ENCODE data around the gene ZNF384. TPM values are rescaled to one million over a fixed set of nuclear protein-coding genes. Genes with fewer than 3 reads are reported as not detected.

ZNF384 gene
- total RNA-seq (2022; extraction: Qiagen RNA extraction; ENCODE audit: low read depth), result 52.6 to 62.9 TPM (median 62.6 TPM) in 5 replicates

DNA sequence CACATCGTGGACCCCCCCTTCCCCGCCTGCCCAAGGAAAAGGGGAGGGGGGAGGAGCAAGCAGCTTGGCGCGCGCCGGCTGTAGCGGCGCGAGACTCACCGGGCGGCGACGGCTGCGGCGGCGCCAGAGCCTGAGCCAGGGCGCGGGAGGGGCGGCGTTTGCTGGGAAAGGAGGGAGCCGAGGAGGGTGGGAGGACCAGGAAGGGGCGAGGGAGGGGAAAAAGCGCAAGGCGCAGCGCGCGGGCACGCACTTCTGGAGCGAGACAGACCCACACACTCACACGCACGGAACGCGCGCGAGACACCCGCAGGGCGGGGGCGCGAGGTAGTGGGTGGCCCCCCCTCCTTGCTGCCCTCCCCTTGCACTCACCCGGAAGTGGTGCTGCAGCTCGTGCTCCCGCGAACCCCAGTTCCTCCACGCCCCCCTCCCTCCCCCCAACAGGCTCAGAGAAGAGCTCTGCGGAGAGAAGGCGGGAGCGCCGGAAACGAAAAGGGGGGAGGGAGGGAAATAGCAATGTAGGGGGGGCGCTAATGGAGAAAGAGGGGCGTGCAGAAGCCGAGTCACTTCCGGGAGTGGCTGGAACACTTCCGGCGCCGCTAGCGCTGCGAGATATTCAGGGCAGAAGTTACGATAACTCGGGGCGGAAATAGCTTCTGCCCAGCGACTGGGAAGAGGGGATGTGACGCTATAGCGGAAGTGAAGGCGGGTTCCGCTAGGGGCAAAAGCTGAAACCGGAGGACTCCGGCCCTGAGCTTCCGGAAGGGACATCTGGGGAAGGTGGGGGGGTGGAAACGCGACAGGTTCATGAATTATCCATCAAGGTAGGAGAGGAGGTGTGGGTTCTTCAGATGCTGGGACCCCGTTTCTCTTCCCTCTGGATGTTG lies at the start of gene ZNF384:
Gene ZNF384 (minus strand): TSS at position 377 of the 884 bp plus-strand sequence. CDS start 9,855 bp downstream, outside the sequence.

DNA sequence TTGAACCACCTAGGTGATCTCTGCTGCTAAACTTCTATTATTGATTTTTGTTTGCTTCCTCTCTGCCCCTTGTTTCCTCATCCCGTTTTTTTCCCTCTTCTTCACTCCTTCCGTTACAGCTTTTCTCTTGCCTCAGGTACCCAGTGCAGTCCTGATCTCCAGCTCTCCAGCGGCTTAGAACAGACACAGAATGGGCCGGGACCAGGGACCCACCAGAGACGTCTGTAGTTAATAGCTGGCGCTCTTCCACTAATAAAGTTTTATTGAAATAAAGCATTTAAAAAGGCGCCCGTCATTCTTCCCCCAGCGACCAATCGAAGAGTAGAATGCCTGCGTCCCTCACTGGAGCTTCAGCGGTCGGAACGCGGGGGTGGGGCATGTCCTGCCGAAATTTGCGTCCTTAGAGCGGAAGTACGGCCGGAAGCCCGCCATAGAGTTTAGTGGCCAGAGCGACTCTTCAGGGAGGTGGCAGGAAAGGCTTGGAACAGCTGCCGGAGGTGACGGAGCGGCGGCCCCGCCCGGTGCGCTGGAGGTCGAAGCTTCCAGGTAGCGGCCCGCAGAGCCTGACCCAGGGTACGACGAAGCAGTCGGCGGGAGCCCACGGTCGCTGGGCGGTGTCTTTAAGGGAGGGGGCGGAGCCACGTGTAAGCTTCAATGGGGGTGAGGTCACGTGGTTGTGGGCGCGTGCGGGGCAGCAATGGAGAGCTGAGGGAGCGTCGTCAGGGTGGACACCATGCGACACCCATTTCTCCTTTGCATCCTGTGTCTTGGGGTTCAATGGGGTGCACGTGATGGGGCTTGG lies 34.6 kb upstream of the ZNF384 start, which contains the start of gene COPS7A:
Gene COPS7A (plus strand): TSS at position 440 of the 802 bp plus-strand sequence. CDS start 611 bp downstream, outside the sequence.

DNA sequence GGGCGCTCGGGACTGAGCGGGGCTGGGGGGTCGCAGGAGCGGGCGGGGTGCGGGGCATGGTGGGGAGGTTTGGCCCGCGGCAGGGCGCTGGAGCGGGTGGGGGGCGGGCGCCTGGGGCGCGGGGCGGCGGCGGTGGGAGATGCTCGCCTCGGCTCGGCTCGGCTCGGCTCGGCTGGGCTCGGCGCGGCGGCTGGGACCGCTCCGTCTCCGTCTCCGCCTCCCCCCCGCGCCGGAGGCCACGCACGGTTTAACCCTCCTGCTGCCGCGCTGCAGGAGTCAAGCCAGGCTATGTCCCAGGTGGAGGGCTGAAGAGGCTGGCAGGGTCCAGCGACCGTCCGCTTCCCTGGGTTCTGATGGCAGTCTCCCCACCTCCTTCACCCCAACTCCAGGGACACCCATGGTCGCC lies 11.5 kb upstream of the ZNF384 start, which contains the start of gene PIANP:
Gene PIANP (minus strand): TSS at position 170 of the 406 bp plus-strand sequence. CDS start 2,754 bp downstream, outside the sequence.

DNA sequence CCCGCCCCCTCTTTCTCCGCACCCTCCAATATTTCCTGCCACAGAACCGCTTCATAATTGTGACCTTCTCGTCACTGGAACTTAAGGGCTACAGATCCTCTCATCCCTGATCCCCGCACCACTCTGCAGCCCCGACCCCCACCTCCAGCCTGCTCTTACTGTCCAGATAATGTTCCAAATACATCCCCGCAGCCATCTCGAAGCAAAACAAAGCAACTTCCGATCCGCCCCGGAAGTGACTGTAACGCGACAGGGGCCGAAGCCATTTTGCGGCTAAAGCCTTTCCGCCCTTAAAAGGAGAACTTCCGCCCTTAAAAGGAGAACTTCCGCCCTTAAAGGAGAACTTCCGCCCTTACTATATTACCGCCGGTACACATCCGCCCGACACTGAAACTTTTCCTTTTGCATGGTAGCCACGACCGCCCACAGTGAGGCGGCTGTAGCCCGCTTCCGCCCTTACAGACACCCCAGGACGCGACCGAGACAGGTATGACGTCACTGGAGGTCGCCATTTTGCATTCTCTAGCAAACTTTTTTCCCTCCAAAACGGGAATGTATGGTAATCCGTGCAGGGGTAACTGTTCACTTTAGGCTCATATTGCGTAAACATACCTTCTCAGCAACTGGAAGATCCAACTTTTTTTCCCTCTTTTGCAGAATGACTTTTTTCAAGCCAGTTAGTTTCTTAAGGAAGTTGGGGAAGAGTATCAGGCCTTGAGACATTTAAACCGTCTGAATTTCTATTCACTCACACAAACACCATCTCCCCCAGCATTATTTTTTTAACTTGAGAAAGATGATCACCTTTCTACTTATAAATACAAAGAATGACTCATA lies 26.1 kb downstream of the ZNF384 start, which contains the start of gene ING4:
Gene ING4 (minus strand): TSS at position 214 of the 837 bp plus-strand sequence. CDS start 18 bp downstream, at position 196.

DNA sequence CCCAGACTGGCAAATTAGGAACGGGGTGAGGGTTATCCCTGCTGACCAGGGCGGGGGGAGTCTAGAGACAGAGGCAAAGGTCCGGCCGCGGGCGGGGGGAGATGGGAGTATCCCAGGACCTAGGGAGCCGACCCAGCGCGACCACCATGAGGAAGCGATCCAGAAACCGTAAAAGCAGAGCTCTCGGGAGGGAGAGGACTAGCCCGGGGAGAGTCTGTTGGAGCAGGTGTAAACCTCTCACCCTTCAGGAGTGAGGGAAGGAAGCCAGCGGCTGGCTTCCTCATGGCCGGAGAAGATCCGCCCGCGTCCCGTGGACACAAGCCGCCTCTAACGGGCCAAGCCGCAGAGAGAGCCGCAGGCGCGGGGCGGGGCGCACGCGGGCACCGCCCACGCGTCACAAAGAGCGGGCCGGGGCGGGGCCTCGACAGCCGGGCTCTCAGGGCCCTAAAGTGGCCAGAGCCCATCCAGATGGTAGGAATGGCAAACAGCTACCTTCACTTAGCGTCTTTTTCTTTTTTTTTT lies 42.0 kb downstream of the ZNF384 start, which contains the start of gene ACRBP:
Gene ACRBP (minus strand): TSS at position 350 of the 522 bp plus-strand sequence. CDS start 66 bp downstream, at position 284.

DNA sequence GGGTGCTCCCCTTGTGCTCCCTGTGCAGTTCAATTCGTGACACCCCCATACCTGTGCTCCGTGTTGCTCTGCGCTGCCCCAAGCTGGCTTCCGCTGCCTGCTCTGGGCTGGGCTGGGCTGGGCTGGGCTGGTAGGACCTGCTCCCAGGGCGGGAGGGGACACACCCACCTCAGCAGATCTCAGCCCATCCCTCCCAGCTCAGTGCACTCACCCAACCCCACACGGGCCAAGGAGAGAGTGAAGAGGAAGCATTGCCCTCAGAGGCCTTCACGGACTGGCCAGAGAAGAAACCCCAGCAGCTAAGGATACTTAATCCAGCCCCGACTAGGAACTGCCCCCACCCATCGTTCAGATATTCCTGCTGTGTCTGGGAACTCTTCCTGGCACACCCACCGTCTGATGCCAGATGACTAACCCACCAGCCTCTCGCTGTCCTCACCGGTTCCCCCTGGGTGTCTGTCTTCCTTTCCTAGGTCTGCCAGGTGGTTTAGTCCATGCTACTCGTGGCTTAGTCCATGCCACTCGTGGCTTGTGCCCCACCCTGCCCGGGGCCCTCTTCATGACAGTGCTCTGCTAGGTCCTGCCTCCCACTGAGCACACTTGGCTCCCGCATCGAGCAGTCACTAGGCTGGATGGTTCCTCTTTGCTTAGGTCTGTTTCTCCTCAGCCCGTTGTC lies 53.2 kb downstream of the ZNF384 start, which contains the start of gene LPAR5:
Gene LPAR5 (minus strand): TSS at position 104 of the 676 bp plus-strand sequence. CDS start 14,711 bp downstream, outside the sequence.

Other genes starting within 250 kb of the ZNF384 start
- not detected in 5 replicates for gene CD27, start 244.4 kb downstream of the ZNF384 start, total RNA-seq (2022; extraction: Qiagen RNA extraction; ENCODE audit: low read depth)
- gene TAPBPL, start 237.3 kb downstream of the ZNF384 start, total RNA-seq (2022; extraction: Qiagen RNA extraction; ENCODE audit: low read depth), result 2.2 to 5.2 TPM (median 3.7 TPM) in 5 replicates
- gene VAMP1, start 218.7 kb downstream of the ZNF384 start, total RNA-seq (2022; extraction: Qiagen RNA extraction; ENCODE audit: low read depth), result 8.7 to 13.8 TPM (median 12.4 TPM) in 5 replicates
- gene MRPL51, start 196.1 kb downstream of the ZNF384 start, total RNA-seq (2022; extraction: Qiagen RNA extraction; ENCODE audit: low read depth), result 292 to 379 TPM (median 297 TPM) in 5 replicates
- 60.4 to 70.5 TPM (median 66.4 TPM) in 5 replicates for gene NCAPD2, start 195.3 kb downstream of the ZNF384 start, total RNA-seq (2022; extraction: Qiagen RNA extraction; ENCODE audit: low read depth)
- 6,637 to 8,953 TPM (median 8,845 TPM) in 5 replicates for gene GAPDH, start 154.9 kb downstream of the ZNF384 start, total RNA-seq (2022; extraction: Qiagen RNA extraction; ENCODE audit: low read depth)
- 2.0 to 3.2 TPM (median 2.2 TPM) in 5 replicates for gene IFFO1, start 133.3 kb downstream of the ZNF384 start, total RNA-seq (2022; extraction: Qiagen RNA extraction; ENCODE audit: low read depth)
- 104 to 116 TPM (median 106 TPM) in 5 replicates for gene NOP2, start 121.1 kb downstream of the ZNF384 start, total RNA-seq (2022; extraction: Qiagen RNA extraction; ENCODE audit: low read depth)
- 63.6 to 81.6 TPM (median 70.1 TPM) in 5 replicates for gene CHD4, start 82.0 kb downstream of the ZNF384 start, total RNA-seq (2022; extraction: Qiagen RNA extraction; ENCODE audit: low read depth)
- gene LPAR5, start 53.4 kb downstream of the ZNF384 start, total RNA-seq (2022; extraction: Qiagen RNA extraction; ENCODE audit: low read depth), result 0.30 to 0.91 TPM (median 0.50 TPM) in 5 replicates
- gene ACRBP, start 41.9 kb downstream of the ZNF384 start, total RNA-seq (2022; extraction: Qiagen RNA extraction; ENCODE audit: low read depth), result 0.21 to 0.39 TPM (median 0.30 TPM) in 4 of 5 replicates, not detected in the other
- 13.4 to 17.6 TPM (median 16.0 TPM) in 5 replicates for gene ING4, start 26.3 kb downstream of the ZNF384 start, total RNA-seq (2022; extraction: Qiagen RNA extraction; ENCODE audit: low read depth)
- gene PIANP, start 11.4 kb upstream of the ZNF384 start, total RNA-seq (2022; extraction: Qiagen RNA extraction; ENCODE audit: low read depth), result 0.51 to 1.1 TPM (median 0.81 TPM) in 5 replicates
- gene COPS7A, start 34.7 kb upstream of the ZNF384 start, total RNA-seq (2022; extraction: Qiagen RNA extraction; ENCODE audit: low read depth), result 45.2 to 57.8 TPM (median 55.4 TPM) in 5 replicates
- 260 to 330 TPM (median 311 TPM) in 5 replicates for gene MLF2, start 63.8 kb upstream of the ZNF384 start, total RNA-seq (2022; extraction: Qiagen RNA extraction; ENCODE audit: low read depth)
- 655 to 1,143 TPM (median 965 TPM) in 5 replicates for gene PTMS, start 77.0 kb upstream of the ZNF384 start, total RNA-seq (2022; extraction: Qiagen RNA extraction; ENCODE audit: low read depth)
- 0.69 to 1.6 TPM (median 1.3 TPM) in 5 replicates for gene LAG3, start 83.1 kb upstream of the ZNF384 start, total RNA-seq (2022; extraction: Qiagen RNA extraction; ENCODE audit: low read depth)
- gene CD4, start 100.2 kb upstream of the ZNF384 start, total RNA-seq (2022; extraction: Qiagen RNA extraction; ENCODE audit: low read depth), result not detected in 5 replicates
- 0.22 to 1.1 TPM (median 0.49 TPM) in 5 replicates for gene GPR162, start 132.4 kb upstream of the ZNF384 start, total RNA-seq (2022; extraction: Qiagen RNA extraction; ENCODE audit: low read depth)
- gene P3H3, start 139.0 kb upstream of the ZNF384 start, total RNA-seq (2022; extraction: Qiagen RNA extraction; ENCODE audit: low read depth), result 20.6 to 31.4 TPM (median 26.1 TPM) in 5 replicates
- gene GNB3, start 151.6 kb upstream of the ZNF384 start, total RNA-seq (2022; extraction: Qiagen RNA extraction; ENCODE audit: low read depth), result 1.0 to 3.0 TPM (median 1.9 TPM) in 5 replicates
- gene CDCA3, start 161.9 kb upstream of the ZNF384 start, total RNA-seq (2022; extraction: Qiagen RNA extraction; ENCODE audit: low read depth), result 77.3 to 87.9 TPM (median 81.9 TPM) in 5 replicates
- gene USP5, start 162.8 kb upstream of the ZNF384 start, total RNA-seq (2022; extraction: Qiagen RNA extraction; ENCODE audit: low read depth), result 74.4 to 95.2 TPM (median 79.1 TPM) in 5 replicates
- 1,427 to 1,634 TPM (median 1,600 TPM) in 5 replicates for gene TPI1, start 178.2 kb upstream of the ZNF384 start, total RNA-seq (2022; extraction: Qiagen RNA extraction; ENCODE audit: low read depth)
- gene SPSB2, start 183.9 kb upstream of the ZNF384 start, total RNA-seq (2022; extraction: Qiagen RNA extraction; ENCODE audit: low read depth), result 15.4 to 25.5 TPM (median 22.8 TPM) in 5 replicates
- gene LRRC23, start 215.4 kb upstream of the ZNF384 start, total RNA-seq (2022; extraction: Qiagen RNA extraction; ENCODE audit: low read depth), result 16.6 to 19.4 TPM (median 18.2 TPM) in 5 replicates
- 36.1 to 43.9 TPM (median 38.6 TPM) in 5 replicates for gene ENO2, start 225.2 kb upstream of the ZNF384 start, total RNA-seq (2022; extraction: Qiagen RNA extraction; ENCODE audit: low read depth)
- gene ATN1, start 238.6 kb upstream of the ZNF384 start, total RNA-seq (2022; extraction: Qiagen RNA extraction; ENCODE audit: low read depth), result 46.3 to 79.4 TPM (median 70.1 TPM) in 5 replicates

Measured in A549 treated with RU486 at 1 μM for 4 hours (cell line).